Caco-2 (cell line): ENCODE measurements around the gene ANO10. TPM values are rescaled to one million over a fixed set of nuclear protein-coding genes. Genes with fewer than 3 reads are reported as not detected.

ENCODE experiments used
- BruUV-seq: library from RNA; stranded (reverse); fragments of 400-500 nt; replicated peaks from 2 replicates; lab custom pipeline; 2021; lab: Mats Ljungman, UMichigan
- CTCF ChIA-PET: fragments of 300-600 bp; sonication (Branson Sonifier 250); formaldehyde crosslinking; loops from one replicate; lab custom pipeline; 2022; ENCODE audit warnings: antibody characterized with exemption; lab: Charles Lee
- POLR2A ChIA-PET: fragments of 300-600 bp; sonication (Branson Sonifier 250); formaldehyde crosslinking; loops from one replicate; lab custom pipeline; 2022; ENCODE audit warnings: antibody characterized with exemption; lab: Charles Lee
- DNase-seq, 2 experiments: peaks; one replicate each; pipeline versions ENCODE4 v3.0.0 to v3.0.0-alpha.2; 2020 to 2022
- H3K27me3 ChIP-seq: replicated peaks from 2 replicates; pipeline ENCODE4 v1.6.0; 2011; ENCODE audit warnings: low read length; ENCODE audit not compliant: control insufficient read depth, insufficient read depth
- H3K36me3 ChIP-seq: 2 replicates; pipeline ENCODE4 v1.5.1; 2011; ENCODE audit warnings: low read length; ENCODE audit not compliant: control insufficient read depth, insufficient read depth
- H3K4me1 ChIP-seq: fragments of 250-450 bp; sonication (Bioruptor Pico); 2 replicates; pipeline ENCODE4 v1.5.1; 2020; ENCODE audit warnings: mild to moderate bottlenecking
- H3K4me3 ChIP-seq: 2 replicates; pipeline ENCODE4 v1.5.1; 2011; ENCODE audit warnings: low read depth, mild to moderate bottlenecking, control low read depth, low read length
- H3K9me3 ChIP-seq: fragments of 250-450 bp; sonication (Bioruptor Pico); 2 replicates; pipeline ENCODE4 v1.5.1; 2020; ENCODE audit warnings: mild to moderate bottlenecking, moderate library complexity
- H3K27ac Mint-ChIP-seq: one replicate; pipeline ENCODE4 v1.8.0; 2022; ENCODE audit warnings: mixed read lengths; ENCODE audit not compliant: unreplicated experiment
- H3K27me3 Mint-ChIP-seq: one replicate; pipeline ENCODE4 v1.8.0; 2022; ENCODE audit warnings: mixed read lengths; ENCODE audit not compliant: insufficient read depth, unreplicated experiment
- H3K36me3 Mint-ChIP-seq: one replicate; pipeline ENCODE4 v1.8.0; 2022; ENCODE audit warnings: mild to moderate bottlenecking, mixed read lengths; ENCODE audit not compliant: insufficient read depth, unreplicated experiment
- H3K4me1 Mint-ChIP-seq: one replicate; pipeline ENCODE4 v1.8.0; 2022; ENCODE audit warnings: low read depth, mixed read lengths; ENCODE audit not compliant: unreplicated experiment
- H3K4me3 Mint-ChIP-seq: one replicate; pipeline ENCODE4 v1.8.0; 2022; ENCODE audit warnings: mild to moderate bottlenecking, moderate library complexity, mixed read lengths; ENCODE audit not compliant: unreplicated experiment
- H3K9me3 Mint-ChIP-seq: one replicate; pipeline ENCODE4 v1.8.0; 2022; ENCODE audit warnings: mixed read lengths; ENCODE audit not compliant: unreplicated experiment
- intact Hi-C: fragments of 100-400 bp; cut with micrococcal nuclease; formaldehyde crosslinking; loops from one replicate; pipeline ENCODE4 v1.10.0; 2022; ENCODE audit not compliant: unreplicated experiment
- total RNA-seq: library from RNA; stranded (reverse); gene quantifications from 2 replicates; pipeline ENCODE4 v1.2.3, GENCODE V29; 2022
- TF ChIP-seq, protein P1 (sequence below), 2 experiments: fragments of 200-600 bp in 1 of 2; IDR thresholded peaks; 1 replicate in 1 of 2; 2 replicates in 1 of 2; pipeline versions ENCODE4 v1.5.1 to v1.8.0; 2011 to 2022; ENCODE audit warnings: antibody characterized with exemption in 1 of 2, control low read depth in 1 of 2, inconsistent platforms in 1 of 2, low read depth in 1 of 2, low read length in 1 of 2, mild to moderate bottlenecking in 1 of 2, moderate library complexity in 1 of 2; ENCODE audit not compliant: insufficient read depth in 1 of 2, severe bottlenecking in 1 of 2, unreplicated experiment in 1 of 2

The ANO10 gene
- total RNA-seq, 1 experiment from 2014 or later: 24.1 TPM

DNA sequence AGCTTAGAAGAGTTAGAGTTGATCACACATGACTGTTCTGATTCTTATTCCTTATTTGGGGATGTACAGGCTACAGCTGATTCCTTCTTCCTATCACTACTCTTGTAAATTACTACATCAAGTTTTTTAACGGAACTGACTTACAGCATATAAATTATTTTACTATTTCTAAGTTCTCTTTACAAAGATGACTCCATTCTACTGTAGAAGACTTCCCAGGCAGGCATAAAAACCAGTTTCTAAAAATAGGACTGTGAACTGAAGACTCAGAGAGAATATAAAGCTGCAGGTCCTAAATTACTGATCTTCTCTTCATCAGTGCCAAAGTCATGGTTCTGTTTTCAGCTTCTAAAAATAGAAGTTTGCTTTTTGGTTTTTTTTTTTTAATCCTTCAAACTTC is 38.9 kb downstream of the ANO10 start:
- ChIA-PET POLR2A (no interaction called here), CTCF (no interaction called here)
- Histone ChIP-seq H3K4me1 (no peaks in the 10 kb centered on the region), H3K9me3 (no peaks in the 10 kb centered on the region), H3K27me3 (no peaks in the 10 kb centered on the region), H3K36me3 (0 out of 2 replicates have a peak, but pooled peaks cover 2% of the 10 kb centered on the region), H3K4me3 (no peak overlapping the region)
- no peaks in the 10 kb centered on the region for H3K36me3 Mint-ChIP-seq
- H3K27ac Mint-ChIP-seq: no peak overlapping the region
- no peaks in the 10 kb centered on the region for H3K9me3 Mint-ChIP-seq
- intact Hi-C loops: no loop called here
- BruUV-seq: no TSS peak
- no peak for DNase-seq
- no peaks in the 10 kb centered on the region for H3K27me3 Mint-ChIP-seq
- no peaks in the 10 kb centered on the region for H3K4me1 Mint-ChIP-seq
- H3K4me3 Mint-ChIP-seq: no peak overlapping the region
- TF ChIP-seq, protein P1, sequence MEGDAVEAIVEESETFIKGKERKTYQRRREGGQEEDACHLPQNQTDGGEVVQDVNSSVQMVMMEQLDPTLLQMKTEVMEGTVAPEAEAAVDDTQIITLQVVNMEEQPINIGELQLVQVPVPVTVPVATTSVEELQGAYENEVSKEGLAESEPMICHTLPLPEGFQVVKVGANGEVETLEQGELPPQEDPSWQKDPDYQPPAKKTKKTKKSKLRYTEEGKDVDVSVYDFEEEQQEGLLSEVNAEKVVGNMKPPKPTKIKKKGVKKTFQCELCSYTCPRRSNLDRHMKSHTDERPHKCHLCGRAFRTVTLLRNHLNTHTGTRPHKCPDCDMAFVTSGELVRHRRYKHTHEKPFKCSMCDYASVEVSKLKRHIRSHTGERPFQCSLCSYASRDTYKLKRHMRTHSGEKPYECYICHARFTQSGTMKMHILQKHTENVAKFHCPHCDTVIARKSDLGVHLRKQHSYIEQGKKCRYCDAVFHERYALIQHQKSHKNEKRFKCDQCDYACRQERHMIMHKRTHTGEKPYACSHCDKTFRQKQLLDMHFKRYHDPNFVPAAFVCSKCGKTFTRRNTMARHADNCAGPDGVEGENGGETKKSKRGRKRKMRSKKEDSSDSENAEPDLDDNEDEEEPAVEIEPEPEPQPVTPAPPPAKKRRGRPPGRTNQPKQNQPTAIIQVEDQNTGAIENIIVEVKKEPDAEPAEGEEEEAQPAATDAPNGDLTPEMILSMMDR (IDR thresholded peaks at IDR 0.05; ENCODE audit: insufficient read depth in 1 of 2, low read depth in 1 of 2, low read length in 1 of 2, severe bottlenecking in 1 of 2, unreplicated experiment in 1 of 2): no peak

DNA sequence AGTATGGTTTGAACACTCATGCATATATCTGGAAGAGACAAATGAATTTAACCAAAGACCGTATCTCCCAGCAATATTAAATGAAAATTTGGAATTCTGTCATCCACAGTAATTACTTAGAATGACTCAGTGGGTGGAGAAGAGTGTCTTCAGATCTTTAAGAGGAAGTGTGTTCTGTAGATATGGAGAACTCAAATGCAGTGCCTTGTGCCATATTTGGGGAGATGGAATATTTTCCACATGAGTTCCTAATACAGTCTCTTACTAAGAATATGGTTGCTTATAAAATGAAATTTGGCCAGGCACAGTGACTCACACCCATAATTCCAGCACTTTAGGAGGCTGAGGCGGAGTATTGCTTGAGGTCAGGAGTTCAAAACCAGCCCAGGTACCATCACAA is 40.5 kb downstream of the ANO10 start:
- no peak overlapping the region for H3K4me3 ChIP-seq
- ChIA-PET CTCF (no interaction called here), POLR2A (no interaction called here)
- H3K27me3 Mint-ChIP-seq: no peaks in the 10 kb centered on the region
- H3K27me3 ChIP-seq: no peaks in the 10 kb centered on the region
- H3K9me3 ChIP-seq: no peaks in the 10 kb centered on the region
- no peak overlapping the region for H3K27ac Mint-ChIP-seq
- no peak for DNase-seq
- H3K36me3 Mint-ChIP-seq: no peaks in the 10 kb centered on the region
- intact Hi-C loops: no loop called here
- TF ChIP-seq, protein P1 (IDR thresholded peaks at IDR 0.05; ENCODE audit: insufficient read depth in 1 of 2, low read depth in 1 of 2, low read length in 1 of 2, severe bottlenecking in 1 of 2, unreplicated experiment in 1 of 2): no peak
- H3K4me1 ChIP-seq: no peaks in the 10 kb centered on the region
- no peaks in the 10 kb centered on the region for H3K9me3 Mint-ChIP-seq
- no peak overlapping the region for H3K4me3 Mint-ChIP-seq
- H3K36me3 ChIP-seq: 0 out of 2 replicates have a peak, but pooled peaks cover 2% of the 10 kb centered on the region
- no TSS peak for BruUV-seq
- no peaks in the 10 kb centered on the region for H3K4me1 Mint-ChIP-seq

DNA sequence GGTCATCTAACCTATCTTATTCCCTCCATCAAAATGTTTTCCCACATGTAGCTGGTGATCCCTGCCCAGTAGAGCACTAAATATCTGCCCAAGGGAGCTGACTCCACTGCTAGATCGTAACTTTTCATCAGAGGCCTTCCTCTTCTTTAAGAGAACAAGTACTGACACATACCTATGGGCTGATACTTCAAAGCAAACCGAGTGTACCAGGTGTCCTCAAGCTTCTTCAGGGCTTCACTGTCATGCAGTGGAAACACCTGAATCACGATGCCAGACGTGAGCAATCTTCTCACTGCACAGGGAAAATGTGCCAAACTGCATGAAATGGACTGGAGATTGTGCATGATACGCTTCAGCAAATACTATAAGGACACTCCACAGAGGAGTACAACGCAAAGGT is 41.6 kb downstream of the ANO10 start:
- Histone ChIP-seq H3K36me3 (0 out of 2 replicates have a peak, but pooled peaks cover 2% of the 10 kb centered on the region), H3K9me3 (no peaks in the 10 kb centered on the region), H3K27me3 (no peaks in the 10 kb centered on the region), H3K4me3 (no peak overlapping the region), H3K4me1 (no peaks in the 10 kb centered on the region)
- ChIA-PET CTCF (no interaction called here), POLR2A (no interaction called here)
- Mint-ChIP-seq H3K27me3 (no peaks in the 10 kb centered on the region), H3K4me3 (no peak overlapping the region), H3K36me3 (no peaks in the 10 kb centered on the region), H3K4me1 (no peaks in the 10 kb centered on the region), H3K9me3 (no peaks in the 10 kb centered on the region), H3K27ac (no peak overlapping the region)
- TF ChIP-seq, protein P1 (IDR thresholded peaks at IDR 0.05; ENCODE audit: insufficient read depth in 1 of 2, low read depth in 1 of 2, low read length in 1 of 2, severe bottlenecking in 1 of 2, unreplicated experiment in 1 of 2): no peak
- no peak for DNase-seq
- BruUV-seq: no TSS peak
- intact Hi-C loops: no loop called here
